ENCODE measurements around the gene WBP1. TPM values are rescaled to one million over a fixed set of nuclear protein-coding genes. Genes with fewer than 3 reads are reported as not detected.

Gene WBP1
- total and polyA plus RNA-seq, 4 donors = 39.5 to 65.0 (median 56.3) TPM

DNA sequence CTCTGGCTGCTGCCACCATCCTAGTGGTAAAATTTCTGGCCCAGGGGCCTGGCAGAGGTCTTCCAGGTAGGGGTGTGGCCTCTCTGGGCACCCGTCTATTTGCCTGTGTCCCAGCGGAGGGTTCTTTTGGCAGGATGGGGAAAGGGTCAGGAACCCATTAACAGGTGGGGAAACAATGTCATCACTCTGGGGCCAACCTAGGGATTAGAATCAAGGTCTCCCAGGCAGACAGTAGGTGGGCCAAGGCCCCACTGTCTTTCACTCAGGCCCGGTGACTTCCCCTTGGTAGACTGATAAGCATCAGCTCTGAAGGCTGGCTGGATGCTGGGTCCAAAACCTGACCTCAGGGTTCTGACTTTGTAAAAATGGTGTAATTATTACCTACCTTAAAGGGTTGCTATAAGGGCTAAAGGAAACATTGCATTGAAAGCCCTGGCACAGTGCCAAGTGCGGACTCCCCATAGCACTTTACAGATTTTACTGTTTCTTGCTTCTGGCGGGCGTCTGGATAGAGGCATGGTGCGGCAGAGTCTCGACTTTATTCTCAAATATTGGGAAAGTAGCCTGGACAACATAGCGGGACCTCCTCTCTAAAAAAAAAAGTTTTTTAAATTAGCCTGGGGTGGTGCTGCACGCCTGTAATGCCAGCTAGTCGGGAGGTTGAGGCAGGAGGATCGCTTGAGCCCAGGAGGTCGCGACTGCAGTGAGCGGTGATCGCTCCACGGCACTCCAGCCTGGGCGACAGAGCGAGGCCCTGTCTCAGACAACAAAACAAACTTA is 38.9 kb downstream of the WBP1 start:
- Histone ChIP-seq H3K4me3 (no peak overlapping the region), H3K27me3 (ENCODE audit: control insufficient read depth in 3 of 3, insufficient read depth in 3 of 3, low read length in 2 of 3) (peaks cover 0 to 61% (median 52%) of the 10 kb centered on the region in 3 donors), H3K36me3 (ENCODE audit: control insufficient read depth in 4 of 4, insufficient read depth in 4 of 4, low read length in 4 of 4) (peaks cover under 1 to 19% (median 12%) of the 10 kb centered on the region in 4 donors), H3K27ac (ENCODE audit: low read depth in 1 of 2, low read length in 1 of 2) (no peak overlapping the region), H3K4me1 (ENCODE audit: control insufficient read depth in 5 of 5, insufficient read depth in 5 of 5, low read length in 5 of 5) (peaks cover 0 to 22% (median 4%) of the 10 kb centered on the region in 5 donors), H3K9ac (ENCODE audit: insufficient read depth in 1 of 2, low read length in 2 of 2) (no peak overlapping the region), H3K9me3 (ENCODE audit: control insufficient read depth in 4 of 4, insufficient read depth in 3 of 4, low read length in 3 of 4) (peaks cover 0 to 2% (median 0%) of the 10 kb centered on the region in 4 donors)
- 51 to 52% methylated on average over 19 of the region's 19 CpGs for WGBS, 2 donors
- ATAC-seq (ENCODE audit: insufficient read depth, low FRiP score) (no peak), DNase-seq (peak in 2 of 3 donors; percentile 12 to 27)
- TF ChIP-seq, protein P1, sequence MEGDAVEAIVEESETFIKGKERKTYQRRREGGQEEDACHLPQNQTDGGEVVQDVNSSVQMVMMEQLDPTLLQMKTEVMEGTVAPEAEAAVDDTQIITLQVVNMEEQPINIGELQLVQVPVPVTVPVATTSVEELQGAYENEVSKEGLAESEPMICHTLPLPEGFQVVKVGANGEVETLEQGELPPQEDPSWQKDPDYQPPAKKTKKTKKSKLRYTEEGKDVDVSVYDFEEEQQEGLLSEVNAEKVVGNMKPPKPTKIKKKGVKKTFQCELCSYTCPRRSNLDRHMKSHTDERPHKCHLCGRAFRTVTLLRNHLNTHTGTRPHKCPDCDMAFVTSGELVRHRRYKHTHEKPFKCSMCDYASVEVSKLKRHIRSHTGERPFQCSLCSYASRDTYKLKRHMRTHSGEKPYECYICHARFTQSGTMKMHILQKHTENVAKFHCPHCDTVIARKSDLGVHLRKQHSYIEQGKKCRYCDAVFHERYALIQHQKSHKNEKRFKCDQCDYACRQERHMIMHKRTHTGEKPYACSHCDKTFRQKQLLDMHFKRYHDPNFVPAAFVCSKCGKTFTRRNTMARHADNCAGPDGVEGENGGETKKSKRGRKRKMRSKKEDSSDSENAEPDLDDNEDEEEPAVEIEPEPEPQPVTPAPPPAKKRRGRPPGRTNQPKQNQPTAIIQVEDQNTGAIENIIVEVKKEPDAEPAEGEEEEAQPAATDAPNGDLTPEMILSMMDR (IDR thresholded peaks at IDR 0.05; ENCODE audit: control extremely low read depth, extremely low read depth) = no peak

DNA sequence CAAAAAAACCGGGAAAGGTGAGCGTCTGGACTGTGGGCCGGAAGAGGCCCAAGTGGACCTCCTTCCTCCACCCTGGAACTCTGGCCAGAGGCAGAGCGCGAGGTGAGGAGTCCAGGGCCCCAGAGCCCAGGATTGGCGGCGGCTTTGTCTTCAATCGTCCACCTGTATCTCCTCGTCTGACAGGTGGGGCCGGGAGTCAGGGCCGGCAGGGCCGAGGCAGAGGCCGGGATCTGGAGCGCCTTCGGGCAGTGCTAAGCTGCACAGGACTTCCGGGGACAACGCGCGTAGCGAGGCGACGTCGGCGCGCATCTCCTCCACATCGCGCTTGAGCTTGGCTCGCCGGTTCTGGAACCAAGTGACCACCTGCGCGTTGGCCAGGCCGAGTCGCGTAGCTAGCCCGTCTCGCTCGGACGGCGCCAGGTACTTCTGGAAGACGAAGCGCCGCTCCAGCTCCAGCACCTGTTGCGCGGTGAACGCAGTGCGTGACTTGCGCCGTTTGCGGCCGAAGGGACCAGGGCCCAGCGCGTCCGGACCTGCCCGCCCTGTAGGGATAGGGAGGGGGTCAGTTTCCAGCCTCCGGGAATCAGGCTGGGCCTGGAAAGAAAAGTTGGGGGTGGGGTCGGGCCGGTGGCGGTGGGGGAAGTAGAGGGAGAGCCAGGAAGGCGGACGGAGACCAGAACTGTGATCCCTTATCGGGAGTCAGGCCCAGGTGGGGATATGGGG is 39.7 kb downstream of the WBP1 start:
- H3K9me3 ChIP-seq (ENCODE audit: control insufficient read depth in 4 of 4, insufficient read depth in 3 of 4, low read length in 3 of 4) = peaks cover 0 to 2% (median 0%) of the 10 kb centered on the region in 4 donors
- peaks cover 0 to 29% (median 8%) of the 10 kb centered on the region in 5 donors for H3K4me1 ChIP-seq (ENCODE audit: control insufficient read depth in 5 of 5, insufficient read depth in 5 of 5, low read length in 5 of 5)
- H3K36me3 ChIP-seq (ENCODE audit: control insufficient read depth in 4 of 4, insufficient read depth in 4 of 4, low read length in 4 of 4) = peaks cover 0 to 11% (median 8%) of the 10 kb centered on the region in 4 donors
- peak; percentile 42 for ATAC-seq (ENCODE audit: insufficient read depth, low FRiP score)
- no peak overlapping the region for H3K9ac ChIP-seq (ENCODE audit: insufficient read depth in 1 of 2, low read length in 2 of 2)
- no peak for DNase-seq
- peak overlapping the region; percentile 4 for H3K4me3 ChIP-seq
- H3K27me3 ChIP-seq (ENCODE audit: control insufficient read depth in 3 of 3, insufficient read depth in 3 of 3, low read length in 2 of 3) = peaks cover 0 to 66% (median 59%) of the 10 kb centered on the region in 3 donors
- no peak overlapping the region for H3K27ac ChIP-seq (ENCODE audit: low read depth in 1 of 2, low read length in 1 of 2)
- WGBS, 2 donors = 3% methylated on average over 58 to 61 of the region's 61 CpGs
- TF ChIP-seq, protein P1 (IDR thresholded peaks at IDR 0.05; ENCODE audit: control extremely low read depth, extremely low read depth) = no peak

DNA sequence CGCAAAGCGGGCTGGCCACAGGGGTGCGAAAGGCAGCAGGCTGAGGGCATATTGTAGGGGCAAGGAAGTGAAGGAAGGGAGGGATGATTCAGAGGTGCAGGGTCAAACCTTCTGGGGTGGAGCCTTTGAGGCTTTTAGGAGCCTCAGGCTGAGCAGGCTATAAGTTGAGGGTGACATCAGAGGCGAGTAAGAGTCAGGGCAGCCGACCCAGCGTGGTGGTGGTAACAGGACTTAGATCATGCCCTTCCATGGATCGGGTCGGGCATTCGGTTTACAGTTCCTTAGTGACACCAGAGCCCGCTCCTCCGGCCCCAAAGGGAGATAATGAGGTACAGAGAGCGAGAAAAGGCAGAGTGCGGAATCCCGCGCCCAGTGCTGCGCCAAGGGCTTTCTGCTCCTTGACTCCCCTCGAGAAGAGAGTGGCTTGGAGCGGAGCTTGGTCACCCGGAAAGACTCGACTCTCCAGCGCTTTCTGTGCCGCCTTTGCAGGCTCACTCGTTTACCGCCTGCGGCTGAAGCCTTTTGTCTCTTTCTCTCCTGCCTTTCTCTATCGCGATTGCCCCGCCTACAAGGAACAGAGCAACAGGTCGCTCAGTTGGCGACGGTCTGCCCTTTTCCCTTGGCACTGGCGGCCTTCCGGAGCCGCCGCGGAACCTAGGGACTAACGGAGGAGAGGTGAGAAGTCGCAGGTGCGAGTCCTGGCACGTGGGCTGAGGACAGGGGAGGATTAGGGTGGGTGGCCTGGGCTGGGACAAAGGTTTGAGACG is 40.4 kb downstream of the WBP1 start:
- 2% methylated on average over 41 of the region's 41 CpGs for WGBS, 2 donors
- no peak for ATAC-seq (ENCODE audit: insufficient read depth, low FRiP score)
- no peak overlapping the region for H3K4me3 ChIP-seq
- H3K36me3 ChIP-seq (ENCODE audit: control insufficient read depth in 4 of 4, insufficient read depth in 4 of 4, low read length in 4 of 4) = peaks cover 0 to 5% (median 2%) of the 10 kb centered on the region in 4 donors
- peaks cover 0 to 72% (median 59%) of the 10 kb centered on the region in 3 donors for H3K27me3 ChIP-seq (ENCODE audit: control insufficient read depth in 3 of 3, insufficient read depth in 3 of 3, low read length in 2 of 3)
- DNase-seq = peak; percentile 26 to 34 (median 30)
- peaks cover 0 to 2% (median 0%) of the 10 kb centered on the region in 4 donors for H3K9me3 ChIP-seq (ENCODE audit: control insufficient read depth in 4 of 4, insufficient read depth in 3 of 4, low read length in 3 of 4)
- no peak overlapping the region for H3K9ac ChIP-seq (ENCODE audit: insufficient read depth in 1 of 2, low read length in 2 of 2)
- H3K4me1 ChIP-seq (ENCODE audit: control insufficient read depth in 5 of 5, insufficient read depth in 5 of 5, low read length in 5 of 5) = peaks cover 0 to 35% (median 13%) of the 10 kb centered on the region in 5 donors
- TF ChIP-seq, protein P1 (IDR thresholded peaks at IDR 0.05; ENCODE audit: control extremely low read depth, extremely low read depth) = no peak
- H3K27ac ChIP-seq (ENCODE audit: low read depth in 1 of 2, low read length in 1 of 2) = no peak overlapping the region

Data from lung (tissue), 12 donors.